ENCODE data around the gene FXYD6. TPM values are rescaled to one million over a fixed set of nuclear protein-coding genes. Genes with fewer than 3 reads are reported as not detected.

The FXYD6 gene
- polyA plus RNA-seq, 1 of the 3 experiments (the other 2 are of a cell fraction) = 1.4 TPM

DNA sequence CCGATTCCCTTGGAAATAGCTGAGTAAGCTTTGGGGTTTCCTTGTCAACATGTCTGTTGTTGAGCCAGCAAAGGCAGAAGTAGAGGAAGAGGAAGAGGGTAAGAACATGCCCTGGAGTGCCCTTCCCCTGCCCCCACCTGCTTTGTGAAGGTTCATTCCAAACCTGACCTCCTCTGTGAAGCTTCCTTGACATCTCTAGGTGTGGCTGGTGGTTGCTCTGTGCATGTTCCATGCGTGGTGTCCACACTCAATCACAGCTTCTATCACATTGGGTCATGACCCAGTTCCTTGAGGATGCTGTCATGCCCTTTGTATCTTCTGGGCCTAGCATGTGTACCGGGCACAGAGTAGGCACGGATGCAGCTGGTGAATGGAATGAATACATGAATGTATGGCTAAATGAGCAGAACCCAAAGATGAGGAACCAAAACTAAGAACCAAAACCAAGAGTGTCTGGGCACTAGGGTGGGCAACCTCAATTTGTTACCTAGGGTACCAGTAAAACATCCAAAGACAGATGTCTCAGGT, 23.7 kb upstream of the FXYD6 start (continued):
- no peak for TF ChIP-seq ZBTB33 (IDR thresholded peaks at IDR 0.05; ENCODE audit: borderline replicate concordance, low read depth)

DNA sequence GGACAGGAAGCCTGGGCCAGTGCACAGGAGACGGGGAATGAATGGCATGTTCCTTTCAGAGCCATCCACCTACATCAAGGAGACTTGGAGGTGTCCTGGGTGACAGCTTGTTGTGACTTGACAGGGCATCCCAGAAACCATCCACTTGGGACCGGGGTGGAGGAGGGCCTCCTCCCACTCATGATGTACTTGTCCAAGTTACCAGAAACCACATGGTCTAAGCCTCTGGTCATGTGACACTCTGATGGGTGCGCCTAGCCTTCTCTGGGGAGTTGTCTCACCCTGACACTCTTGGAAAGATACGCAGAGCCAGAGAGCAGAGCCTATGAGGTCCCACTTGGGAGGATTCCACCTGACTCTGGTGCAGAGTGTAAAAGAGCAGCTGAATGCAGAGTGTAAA, 21.6 kb upstream of the FXYD6 start:
- Histone ChIP-seq H3K36me3 (replicated peaks in 1 of 2; ENCODE audit: control insufficient read depth in 1 of 2, insufficient read depth in 2 of 2, low read length in 1 of 2) (no peaks in the 10 kb centered on the region), H3K9me3 (no peaks in the 10 kb centered on the region), H3K9ac (no peak overlapping the region), H3F3A (replicated peaks; ENCODE audit: insufficient read depth) (no peaks in the 10 kb centered on the region), H3K9me2 (no peaks in the 10 kb centered on the region), H4K20me1 (ENCODE audit: insufficient read depth) (no peaks in the 10 kb centered on the region), H3K79me2 (ENCODE audit: insufficient read depth) (no peaks in the 10 kb centered on the region), H3K27ac (ENCODE audit: low read depth in 2 of 2, low read length in 1 of 2) (no peak overlapping the region), H2AFZ (ENCODE audit: low read depth) (no peak overlapping the region), H3K4me1 (ENCODE audit: control insufficient read depth in 1 of 2, insufficient read depth in 2 of 2, low read depth in 1 of 2, low read length in 1 of 2) (no peaks in the 10 kb centered on the region; a peak in 1 of 4 replicates), H3K4me3 (ENCODE audit: low read depth in 2 of 2, low read length in 1 of 2) (no peak overlapping the region), H3K27me3 (ENCODE audit: insufficient read depth) (peaks cover 10% of the 10 kb centered on the region; the same call in 1 of the 2 replicates), H3K4me2 (no peak overlapping the region)
- TF ChIP-seq ELF1 (IDR thresholded peaks at IDR 0.05) = no peak
- TF ChIP-seq TAF1 (IDR thresholded peaks at IDR 0.05; ENCODE audit: borderline replicate concordance, low read depth, low read length) = no peak
- no peak for TF ChIP-seq RFX5 (IDR thresholded peaks at IDR 0.05; ENCODE audit: low read length)
- no peak for TF ChIP-seq NFIC (IDR thresholded peaks at IDR 0.05; ENCODE audit: borderline replicate concordance)
- no peak for TF ChIP-seq USF2 (IDR thresholded peaks at IDR 0.05; ENCODE audit: borderline replicate concordance, low read depth, low read length)
- TF ChIP-seq, protein P1, sequence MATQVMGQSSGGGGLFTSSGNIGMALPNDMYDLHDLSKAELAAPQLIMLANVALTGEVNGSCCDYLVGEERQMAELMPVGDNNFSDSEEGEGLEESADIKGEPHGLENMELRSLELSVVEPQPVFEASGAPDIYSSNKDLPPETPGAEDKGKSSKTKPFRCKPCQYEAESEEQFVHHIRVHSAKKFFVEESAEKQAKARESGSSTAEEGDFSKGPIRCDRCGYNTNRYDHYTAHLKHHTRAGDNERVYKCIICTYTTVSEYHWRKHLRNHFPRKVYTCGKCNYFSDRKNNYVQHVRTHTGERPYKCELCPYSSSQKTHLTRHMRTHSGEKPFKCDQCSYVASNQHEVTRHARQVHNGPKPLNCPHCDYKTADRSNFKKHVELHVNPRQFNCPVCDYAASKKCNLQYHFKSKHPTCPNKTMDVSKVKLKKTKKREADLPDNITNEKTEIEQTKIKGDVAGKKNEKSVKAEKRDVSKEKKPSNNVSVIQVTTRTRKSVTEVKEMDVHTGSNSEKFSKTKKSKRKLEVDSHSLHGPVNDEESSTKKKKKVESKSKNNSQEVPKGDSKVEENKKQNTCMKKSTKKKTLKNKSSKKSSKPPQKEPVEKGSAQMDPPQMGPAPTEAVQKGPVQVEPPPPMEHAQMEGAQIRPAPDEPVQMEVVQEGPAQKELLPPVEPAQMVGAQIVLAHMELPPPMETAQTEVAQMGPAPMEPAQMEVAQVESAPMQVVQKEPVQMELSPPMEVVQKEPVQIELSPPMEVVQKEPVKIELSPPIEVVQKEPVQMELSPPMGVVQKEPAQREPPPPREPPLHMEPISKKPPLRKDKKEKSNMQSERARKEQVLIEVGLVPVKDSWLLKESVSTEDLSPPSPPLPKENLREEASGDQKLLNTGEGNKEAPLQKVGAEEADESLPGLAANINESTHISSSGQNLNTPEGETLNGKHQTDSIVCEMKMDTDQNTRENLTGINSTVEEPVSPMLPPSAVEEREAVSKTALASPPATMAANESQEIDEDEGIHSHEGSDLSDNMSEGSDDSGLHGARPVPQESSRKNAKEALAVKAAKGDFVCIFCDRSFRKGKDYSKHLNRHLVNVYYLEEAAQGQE (IDR thresholded peaks at IDR 0.05; ENCODE audit: low read depth, low read length) = no peak
- TF ChIP-seq EP300 (IDR thresholded peaks at IDR 0.05; ENCODE audit: borderline replicate concordance in 1 of 2, low read depth in 1 of 2, low read length in 1 of 2) = no peak
- TF ChIP-seq SIN3A (IDR thresholded peaks at IDR 0.05; ENCODE audit: borderline replicate concordance, low read depth, low read length) = no peak
- TF ChIP-seq MXI1 (IDR thresholded peaks at IDR 0.05; ENCODE audit: low read depth, low read length) = no peak
- no peak for TF ChIP-seq IRF3 (IDR thresholded peaks at IDR 0.05; ENCODE audit: low read depth, low read length)
- 54% methylated on average over 3 of the region's 4 CpGs for whole genome bisulfite sequencing (ENCODE audit: low lambda C conversion rate)
- DNase-seq = no peak
- ChIA-PET POLR2A (no interaction called here), CTCF (interaction anchor here (0.5 to 2.0 kb wide), 6 partner anchors 14 to 473 kb away, joined by 3 to 10 read pairs (median 6); no protein-coding TSS in a partner anchor)
